Ecto neural progenitor cell (in vitro differentiated cells): ENCODE results near the gene PRXL2A.
A peak's percentile ranks its signal among the peaks of the same experiment; 100 is the strongest.
"Not testable (repeated sequence)": the region's sequence is repeated elsewhere in the genome, so short reads cannot be mapped to it uniquely, and the experiment has no call there.

Experiments used
- DNase-seq: peaks from one replicate; pipeline ENCODE4 v3.0.0-alpha.2; 2018; ENCODE audit warnings: low spot score

Gene PRXL2A, protein sequence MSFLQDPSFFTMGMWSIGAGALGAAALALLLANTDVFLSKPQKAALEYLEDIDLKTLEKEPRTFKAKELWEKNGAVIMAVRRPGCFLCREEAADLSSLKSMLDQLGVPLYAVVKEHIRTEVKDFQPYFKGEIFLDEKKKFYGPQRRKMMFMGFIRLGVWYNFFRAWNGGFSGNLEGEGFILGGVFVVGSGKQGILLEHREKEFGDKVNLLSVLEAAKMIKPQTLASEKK

DNA sequence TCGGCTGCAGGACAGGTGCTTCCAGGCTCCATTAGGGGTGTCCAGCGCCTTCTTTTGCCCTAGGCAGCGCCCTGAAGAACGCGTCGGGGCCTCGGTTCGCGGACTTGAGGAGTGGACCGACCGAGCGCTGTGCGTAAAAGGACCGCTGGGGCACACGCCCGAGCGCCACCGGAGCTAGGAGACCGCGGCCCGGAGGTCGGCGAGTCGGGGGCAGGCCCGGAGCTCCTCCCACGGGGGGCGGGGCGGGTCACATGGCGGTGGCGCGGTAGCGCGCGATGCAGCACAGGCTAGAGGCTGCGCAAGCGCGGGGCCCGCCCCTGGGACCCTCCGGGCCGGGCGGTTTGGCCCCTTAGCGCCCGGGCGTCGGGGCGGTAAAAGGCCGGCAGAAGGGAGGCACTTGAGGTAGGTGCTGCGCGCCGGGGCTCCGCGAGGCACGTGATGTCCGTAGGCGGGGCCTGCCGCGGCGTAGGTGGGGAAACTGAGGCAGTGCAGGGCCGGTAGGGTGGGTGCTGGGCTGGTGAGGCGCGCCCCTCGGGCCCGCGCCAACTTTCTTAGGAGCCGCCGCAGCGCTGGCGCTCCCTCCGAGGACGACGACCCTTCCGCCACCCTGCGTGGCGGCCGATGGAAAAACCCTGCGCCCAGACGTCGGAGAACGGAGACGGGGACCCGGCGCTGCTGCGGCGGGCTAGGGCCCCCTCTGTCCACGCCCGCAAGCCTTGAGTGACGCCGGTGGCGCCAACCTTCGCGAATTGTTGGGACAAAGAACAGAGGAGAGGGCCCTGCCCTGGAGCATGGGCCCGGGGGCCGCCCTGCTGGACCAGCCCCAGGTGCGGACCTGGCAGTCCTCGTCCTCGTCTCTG is at the start of gene PRXL2A:
Gene PRXL2A, plus strand, starts transcription at position 310 of the 860 bp plus-strand sequence. CDS start 11,917 bp downstream, outside the sequence.
- peak; percentile 96 for DNase-seq

DNA sequence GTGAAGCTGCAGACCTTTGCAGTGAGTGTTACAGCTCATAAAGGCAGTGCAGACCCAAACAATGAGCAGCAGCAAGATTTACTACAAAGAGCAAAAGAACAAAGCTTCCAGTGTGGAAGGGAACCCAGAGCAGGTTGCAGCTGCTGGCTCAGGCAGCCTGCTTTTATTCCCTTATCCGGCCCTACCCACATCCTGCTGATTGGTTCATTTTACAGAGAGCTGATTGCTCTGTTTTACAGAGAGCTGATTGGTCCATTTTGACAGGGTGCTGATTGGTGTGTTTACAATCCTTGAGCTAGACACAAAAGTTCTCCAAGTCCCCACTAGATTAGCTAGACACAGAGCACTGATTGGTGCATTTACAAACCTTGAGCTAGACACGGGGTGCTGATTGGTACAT is 49.4 kb upstream of the PRXL2A start:
- not testable (repeated sequence) for DNase-seq

DNA sequence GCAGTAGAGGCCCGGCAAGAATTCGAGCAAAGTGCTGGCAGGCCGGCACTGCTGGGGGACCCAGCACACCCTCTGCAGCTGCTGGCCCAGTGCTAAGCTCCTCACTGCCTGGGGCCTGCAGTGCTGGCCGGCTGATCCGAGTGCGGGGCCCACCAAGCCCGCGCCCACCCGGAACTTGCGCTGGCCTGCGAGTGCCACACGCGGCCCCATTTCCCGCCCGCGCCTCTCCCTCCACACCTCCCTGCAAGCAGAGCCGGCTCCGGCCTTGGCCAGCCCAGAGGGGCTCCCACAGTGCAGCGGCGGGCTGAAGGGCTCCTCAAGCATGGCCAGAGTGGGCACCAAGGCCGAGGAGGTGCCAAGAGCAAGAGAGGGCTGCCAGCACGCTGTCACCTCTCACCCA is 48.7 kb upstream of the PRXL2A start:
- no peak for DNase-seq

DNA sequence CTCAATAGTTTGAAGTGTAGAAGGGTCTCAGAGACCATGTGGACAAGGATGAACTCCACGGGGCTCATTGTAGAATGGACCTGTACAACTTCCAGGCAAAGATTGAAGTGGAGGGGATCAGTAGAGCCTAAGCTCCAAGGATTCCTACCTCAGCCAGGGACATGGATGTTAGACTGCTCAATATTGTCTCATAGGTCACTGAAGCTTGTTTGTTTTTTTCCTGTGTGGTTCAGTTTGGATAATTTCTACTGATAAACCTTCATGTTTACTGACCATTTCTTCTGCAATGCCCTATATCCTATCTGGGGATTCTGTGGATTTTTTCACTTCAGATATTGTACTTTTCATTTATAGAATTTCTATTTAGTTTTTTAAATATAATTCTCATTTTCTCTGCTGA is 42.8 kb upstream of the PRXL2A start:
- DNase-seq, result no peak

DNA sequence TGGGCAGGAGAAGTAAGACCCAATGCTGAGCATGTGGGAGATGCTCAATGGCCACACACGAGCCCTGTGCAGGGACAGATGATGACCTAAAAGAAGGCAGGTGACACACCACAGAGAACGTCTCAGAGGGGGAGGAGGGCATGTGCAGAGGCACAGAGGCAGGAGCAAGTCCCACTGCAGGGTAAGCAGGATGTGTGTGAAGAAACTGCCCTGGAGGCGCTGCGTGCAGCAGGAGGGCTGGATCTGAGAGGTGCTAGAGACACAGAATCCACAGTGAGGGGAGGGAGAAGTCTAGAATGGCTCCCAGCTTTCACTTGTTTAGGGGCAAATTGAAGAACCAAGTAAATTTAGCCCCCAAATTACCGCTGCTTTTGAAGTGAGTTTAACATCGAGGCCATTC is 36.9 kb upstream of the PRXL2A start:
- no peak for DNase-seq

DNA sequence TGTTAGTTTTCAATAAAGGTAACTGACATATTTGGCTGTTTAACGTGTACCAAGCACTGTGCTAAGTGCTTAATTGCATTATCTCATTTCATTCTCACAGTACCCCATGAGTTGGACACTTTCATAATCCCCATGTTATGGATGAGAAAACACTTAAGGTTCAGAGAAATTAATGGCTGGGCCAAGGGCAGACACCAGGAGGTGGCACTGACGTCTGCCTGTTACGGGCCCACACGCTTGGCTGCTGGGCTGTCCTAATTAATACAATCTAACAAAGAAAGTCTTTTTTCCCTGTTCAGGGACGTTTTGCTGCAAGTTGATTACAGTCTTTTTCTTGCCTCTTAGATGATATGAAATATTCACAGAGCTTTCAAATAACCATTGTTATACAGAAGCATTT is 35.7 kb upstream of the PRXL2A start:
- DNase-seq, result no peak

DNA sequence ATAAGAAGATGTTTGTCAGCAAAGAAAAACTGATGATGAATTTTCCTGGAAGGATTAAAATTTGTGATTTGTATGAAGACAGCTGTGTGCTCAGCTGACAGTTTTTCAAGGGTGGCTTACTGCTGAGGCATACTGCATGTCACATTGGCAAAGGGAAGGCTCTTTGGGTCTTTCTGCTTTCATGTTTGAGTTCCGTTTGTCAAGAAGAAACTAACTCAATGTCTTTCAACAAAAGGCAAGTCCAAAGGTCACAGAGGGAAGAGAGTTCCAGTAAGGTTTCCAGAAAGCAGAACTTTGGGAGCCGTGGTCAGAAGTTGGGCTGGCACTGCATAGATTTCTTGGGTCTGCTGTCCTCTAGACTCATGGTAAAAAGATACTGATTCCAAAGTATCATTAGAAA is 34.8 kb upstream of the PRXL2A start:
- DNase-seq, result no peak

DNA sequence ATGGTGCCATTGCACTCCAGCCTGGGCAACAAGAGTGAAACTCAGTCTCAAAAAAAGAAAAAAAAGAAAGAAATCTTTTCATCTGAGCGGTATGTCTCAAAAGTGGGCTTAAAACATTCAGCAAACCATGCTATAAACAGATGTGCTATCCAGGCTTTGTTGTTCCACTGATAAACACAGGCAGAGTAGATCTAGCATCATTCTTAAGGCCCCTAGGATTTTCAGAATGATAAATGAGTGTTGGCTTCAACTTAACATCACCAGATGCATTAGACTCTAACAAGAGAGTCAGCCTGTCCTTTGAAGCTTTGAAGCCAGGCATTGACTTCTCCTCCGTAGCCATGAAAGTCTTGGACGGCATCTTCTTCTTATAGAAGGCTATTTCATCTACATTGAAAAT is 28.6 kb upstream of the PRXL2A start:
- DNase-seq, result no peak

DNA sequence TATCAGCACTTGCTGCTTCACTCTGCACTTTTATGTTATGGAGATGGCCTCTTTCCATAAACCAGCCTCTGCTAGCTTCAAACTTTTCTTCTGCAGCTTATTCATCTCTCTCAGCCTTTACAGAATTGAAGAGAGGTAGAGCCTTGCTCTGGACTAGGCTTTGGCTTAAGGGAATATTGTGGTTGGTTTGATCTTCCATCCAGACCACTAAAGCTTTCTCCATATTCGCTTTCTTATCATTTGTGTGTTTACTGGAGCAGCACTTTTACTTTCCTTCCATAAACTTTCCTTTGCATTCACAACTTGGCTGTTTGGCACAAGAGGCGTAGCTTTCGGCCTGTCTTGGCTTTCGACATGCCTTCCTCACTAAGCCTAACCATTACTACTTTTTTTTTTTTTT is 28.2 kb upstream of the PRXL2A start:
- DNase-seq, result no peak

DNA sequence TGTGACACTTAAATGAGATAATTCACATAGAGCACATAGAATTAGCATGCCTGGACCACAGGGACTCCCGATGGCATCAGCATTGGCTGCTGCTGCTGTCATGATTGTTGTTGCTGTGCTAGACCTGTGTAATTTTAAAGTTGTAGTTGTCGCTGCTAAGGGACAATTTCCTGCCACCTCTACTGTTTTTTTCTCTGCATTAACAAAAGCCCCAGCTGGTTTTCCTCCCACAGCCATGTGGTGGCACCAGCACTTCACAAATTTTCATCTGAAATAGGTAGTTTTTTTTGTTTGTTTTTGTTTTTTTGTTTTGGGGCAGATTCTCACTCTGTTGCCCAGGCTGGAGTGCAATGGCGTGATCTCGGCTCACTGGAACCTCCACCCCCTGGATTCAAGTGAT is 25.4 kb upstream of the PRXL2A start:
- DNase-seq, result peak; percentile 53

DNA sequence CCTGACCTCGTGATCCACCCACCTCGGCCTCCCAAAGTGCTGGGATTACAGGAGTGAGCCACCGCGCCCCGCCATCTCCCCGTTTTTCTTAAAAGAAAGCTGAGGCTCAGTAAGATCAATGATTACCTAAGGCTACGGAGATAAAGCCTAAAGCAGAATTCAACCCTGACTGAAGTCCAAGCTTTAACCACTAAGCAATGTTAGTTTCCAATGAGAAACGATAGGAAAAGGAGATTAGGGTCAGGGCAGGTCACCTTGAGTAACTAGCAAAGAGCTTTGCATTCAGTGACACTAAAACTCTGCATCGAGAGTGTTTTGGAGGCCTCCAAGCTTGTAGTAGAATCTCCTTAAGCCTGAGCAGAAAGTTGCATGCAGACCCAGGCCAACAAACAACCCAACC is 17.6 kb upstream of the PRXL2A start:
- no peak for DNase-seq

DNA sequence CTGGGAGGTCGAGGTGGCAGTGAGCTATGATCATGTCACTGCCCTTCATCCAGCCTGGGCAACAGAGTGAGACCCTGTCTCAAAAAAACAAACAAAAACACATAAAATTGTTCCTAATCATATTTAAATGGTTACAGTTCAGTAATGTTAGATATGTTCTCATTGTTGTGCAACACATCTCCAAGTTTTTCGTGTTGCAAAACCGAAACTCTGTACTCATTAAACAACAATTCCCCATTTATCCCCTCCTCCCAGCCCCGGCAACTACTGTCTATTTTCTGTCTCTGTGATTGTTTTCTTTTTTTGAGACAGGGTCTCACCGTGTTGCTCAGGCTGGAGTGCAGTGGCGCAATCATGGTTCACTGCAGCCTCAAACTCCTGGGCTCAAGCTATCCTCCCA is 16.1 kb upstream of the PRXL2A start:
- no peak for DNase-seq

DNA sequence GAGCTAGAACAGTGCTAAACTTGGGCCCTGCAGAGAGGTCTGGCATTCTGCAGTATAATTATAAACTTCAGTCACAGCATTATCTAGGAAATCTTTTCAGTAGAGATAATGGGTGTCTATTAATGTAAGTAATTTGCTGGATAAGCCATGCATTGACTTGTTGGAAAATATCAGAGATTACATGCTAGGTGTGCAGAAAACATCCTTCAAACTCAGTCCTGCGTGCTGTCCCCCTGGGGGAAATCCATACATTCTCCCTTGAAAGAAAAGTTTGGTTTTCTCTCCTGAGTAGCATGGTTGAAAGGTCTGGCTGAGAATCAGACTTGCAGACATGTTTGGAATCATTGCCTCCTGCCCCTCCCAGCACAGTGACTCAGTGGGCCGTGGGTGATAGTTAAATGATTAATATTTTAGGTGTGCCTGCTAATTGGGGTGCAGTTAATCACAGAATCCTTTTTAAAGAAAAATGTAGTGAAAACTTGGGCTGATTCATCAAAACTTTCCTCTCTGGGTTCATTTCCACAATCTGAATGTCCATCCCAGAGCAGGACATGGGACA is 13.9 kb upstream of the PRXL2A start:
- no peak for DNase-seq

DNA sequence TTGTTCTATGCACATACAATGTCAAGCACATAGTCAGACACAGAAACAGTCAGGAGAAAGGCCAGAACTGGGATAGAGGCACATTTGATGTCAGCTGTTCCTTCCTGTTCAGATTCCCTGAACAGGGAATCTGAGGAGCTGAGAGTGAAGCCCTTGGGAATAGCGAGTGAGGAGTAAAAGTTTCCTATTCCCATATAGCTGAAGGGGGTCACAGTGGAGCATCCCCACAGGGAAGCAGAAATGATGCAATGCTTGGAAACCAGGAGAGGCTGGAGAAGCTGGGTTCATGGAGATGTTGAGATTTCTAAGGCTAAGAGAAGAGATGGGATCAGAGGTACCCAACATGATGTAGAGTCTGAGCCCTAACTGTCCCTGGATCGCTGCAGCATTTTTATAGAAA is 11.3 kb upstream of the PRXL2A start:
- no peak for DNase-seq

DNA sequence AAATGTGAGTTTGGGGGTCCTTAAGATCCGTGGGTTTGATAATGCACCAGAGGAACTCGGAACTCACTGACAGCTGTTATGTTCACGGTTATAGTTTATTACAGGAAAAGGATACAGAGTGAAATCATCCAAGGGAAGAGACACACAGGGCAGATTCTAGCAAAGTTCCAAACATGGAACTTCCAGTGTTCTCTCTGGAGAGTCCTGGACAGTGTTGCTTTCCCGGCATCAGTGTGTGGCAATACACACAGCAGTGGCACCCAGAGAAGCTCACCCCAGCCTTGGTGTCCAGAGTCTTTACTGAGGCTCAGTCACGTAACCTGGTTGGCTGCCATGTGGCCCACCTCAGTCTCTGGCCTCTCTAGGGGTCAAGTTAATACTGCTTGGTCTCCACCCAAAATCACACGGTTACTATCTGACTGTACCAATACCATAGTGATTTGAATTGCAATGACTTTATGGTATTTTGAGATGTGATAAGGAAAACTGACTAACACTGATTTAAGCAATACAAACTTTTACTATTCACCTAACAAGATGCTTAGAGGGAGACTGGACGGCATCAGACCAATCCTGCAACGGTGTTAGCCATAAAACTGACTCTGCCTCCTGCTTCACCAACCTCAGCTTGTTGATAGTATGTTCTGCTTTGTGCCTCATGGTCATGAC is 8.1 kb upstream of the PRXL2A start:
- DNase-seq, result no peak

DNA sequence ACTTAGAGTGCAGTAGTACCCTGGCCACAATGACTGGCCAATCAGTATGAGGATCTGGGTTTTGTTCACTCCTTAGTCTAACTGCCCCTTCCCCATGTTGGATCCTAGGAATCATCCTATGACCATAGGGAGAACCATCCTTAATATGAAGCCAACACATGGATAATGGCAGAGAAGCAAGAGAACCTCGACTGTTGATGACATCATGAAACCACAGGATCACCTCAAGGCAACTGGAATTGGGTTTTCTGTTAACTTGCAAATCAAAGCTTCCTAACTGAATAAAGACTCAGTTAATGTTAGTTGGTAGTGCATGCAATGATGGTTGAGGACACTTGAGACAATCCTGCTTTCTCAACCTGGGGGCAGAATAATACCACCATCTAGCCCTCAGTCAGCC is 3.3 kb upstream of the PRXL2A start:
- no peak for DNase-seq

DNA sequence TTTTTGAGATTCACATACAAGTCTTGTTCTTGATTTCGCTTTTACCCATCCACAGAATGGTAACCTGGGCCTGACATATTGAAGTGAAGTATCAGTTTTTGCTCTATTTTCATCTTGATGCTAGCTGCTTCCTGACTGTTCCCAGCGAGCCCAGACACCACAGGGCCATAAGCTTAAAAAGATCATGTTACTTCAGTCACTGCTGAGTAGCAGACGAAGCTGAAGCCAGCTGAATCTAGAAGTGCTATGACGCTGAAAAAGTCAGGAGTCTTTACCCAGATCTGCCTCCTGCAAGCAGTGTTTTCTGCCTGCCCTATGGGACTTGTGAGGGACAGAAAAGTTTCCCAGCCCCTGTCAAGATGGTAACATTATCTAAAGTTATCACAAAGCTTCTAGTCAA is 2.7 kb upstream of the PRXL2A start:
- DNase-seq, result no peak

DNA sequence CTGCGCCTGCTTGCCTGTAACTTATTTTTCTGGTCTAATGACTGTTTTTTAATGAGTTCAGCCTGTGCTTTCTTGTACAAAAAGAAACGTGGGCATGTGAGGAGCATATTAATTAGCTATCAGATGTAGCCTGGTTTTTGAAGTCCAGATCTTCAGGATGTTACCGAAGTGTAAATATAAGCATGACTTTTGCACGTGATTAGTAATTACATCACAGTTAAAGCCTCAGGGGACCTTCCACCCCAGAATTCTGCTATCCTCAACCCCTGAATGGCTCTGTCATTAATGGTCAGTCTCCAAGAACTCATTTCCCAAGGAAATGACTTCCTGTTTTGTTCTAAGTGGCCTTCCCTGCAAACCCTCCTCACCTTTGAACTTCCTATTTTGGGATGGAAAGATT is 2.1 kb upstream of the PRXL2A start:
- DNase-seq, result no peak

DNA sequence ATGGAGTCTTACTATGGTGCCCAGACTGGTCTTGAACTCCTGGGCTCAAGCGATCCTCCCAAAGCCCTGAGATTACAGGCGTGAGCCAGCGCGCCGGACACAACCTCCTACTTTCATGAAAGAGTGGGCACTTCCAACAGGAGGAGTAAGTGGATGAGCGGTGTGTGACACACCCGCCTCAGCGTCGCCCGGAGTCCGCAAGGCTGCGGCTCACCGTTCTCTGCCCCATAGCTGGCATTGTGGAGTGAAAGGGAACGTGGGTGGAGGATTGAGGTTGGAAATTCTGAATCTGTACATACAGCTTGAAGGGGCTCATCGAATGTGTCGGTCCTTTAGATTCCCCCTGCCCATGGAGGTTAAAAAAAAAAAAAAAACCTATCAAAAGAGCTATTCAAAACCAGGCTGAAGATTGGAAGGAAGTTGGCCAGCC is 524 bp upstream of the PRXL2A start:
- peak; percentile 64 for DNase-seq

DNA sequence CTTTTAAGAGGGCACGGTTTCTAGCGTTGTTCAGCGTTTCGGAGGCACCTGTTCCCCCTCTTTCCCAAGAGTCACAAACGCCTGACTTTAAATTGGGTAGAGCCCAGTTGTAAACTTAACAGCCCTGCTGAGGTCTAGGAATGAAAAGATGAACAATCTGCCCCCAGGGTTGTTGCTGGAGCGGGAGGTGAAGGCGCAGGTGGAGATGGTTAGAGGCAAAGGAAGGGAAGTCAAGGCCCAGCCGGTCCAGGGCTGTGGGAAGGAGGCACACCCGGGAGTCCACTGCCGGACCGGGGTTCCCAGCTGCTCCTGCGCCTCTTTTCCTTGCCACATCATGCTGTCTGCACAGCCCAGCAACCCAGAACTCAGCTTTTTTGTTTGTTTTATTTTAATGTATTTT is 770 bp downstream of the PRXL2A start:
- DNase-seq, result no peak

DNA sequence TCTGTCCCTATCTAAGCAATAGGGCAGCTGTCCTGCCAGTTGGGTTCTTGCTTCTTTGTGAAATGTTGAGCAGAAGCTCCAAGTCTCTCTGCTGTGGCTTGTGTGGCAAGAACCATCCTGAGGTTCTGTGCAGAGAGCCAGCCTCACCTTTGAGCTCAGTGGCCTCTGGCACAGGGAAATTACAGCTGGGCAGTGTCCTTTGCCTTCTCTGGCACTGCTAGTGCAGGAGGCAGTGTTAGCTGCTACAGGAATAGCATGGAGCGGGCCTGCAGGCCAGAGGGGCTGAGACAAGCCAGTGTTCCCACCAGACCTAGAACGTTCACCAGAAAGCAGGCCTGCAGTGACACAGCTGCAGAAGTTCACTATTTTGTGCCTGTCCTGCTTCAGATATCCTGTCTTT is 1.8 kb downstream of the PRXL2A start:
- no peak for DNase-seq

DNA sequence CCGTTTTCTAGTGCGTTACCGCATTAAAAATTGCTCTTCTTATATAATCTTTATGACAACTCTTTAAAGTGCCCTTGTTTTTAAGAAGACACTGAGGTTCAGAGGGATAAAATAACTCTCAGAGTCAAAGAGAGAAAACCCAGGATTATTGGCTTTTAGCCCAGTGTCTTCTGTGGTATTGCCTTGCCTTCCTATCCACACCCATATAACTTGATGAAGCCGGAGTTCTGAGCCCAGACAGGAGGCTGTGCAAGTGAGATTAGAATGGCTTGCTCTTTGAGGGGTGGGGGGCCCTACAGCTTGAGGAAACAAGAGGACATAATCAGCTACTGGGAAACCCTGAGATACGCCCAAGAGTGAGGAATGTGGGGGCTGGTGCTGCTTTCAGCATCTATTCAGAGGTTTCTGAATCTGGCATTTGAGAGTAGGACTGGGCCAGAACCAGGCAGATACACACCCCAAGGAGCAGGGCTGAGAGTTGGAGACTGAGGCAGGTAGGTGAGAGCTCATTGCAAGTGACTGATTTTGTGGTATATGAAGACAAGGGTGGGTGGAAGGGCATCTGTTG is 2.3 kb downstream of the PRXL2A start:
- DNase-seq, result no peak

DNA sequence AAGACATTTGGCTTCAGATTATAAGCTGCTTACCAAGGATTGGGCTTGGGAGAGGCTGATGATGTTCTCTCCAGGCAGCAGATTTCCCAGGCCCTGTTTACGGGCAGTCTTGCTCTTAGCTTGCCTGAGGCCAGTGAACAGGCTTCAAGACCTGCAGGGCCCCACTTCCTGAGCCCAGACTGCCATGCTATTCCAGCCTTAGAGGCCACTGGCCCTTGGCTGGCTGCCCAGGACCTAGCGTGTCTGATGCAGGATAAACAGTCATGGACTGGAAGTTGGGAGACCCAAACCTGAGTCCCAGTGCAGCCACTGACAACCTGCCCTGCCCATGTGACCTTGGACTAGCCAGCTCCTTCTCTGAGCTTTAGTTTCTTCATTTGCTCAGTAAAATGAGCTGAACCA is 2.9 kb downstream of the PRXL2A start:
- DNase-seq, result no peak
